SW 1271 (cell line): ENCODE data around the gene AIPL1.
"Not testable (repeated sequence)": the region's sequence is repeated elsewhere in the genome, so short reads cannot be mapped to it uniquely, and the experiment has no call there.

Source experiments
- DNase-seq, 2 experiments: peaks; one replicate each; lab custom pipeline; 2025; lab: John Stamatoyannopoulos, UW

Gene AIPL1

DNA sequence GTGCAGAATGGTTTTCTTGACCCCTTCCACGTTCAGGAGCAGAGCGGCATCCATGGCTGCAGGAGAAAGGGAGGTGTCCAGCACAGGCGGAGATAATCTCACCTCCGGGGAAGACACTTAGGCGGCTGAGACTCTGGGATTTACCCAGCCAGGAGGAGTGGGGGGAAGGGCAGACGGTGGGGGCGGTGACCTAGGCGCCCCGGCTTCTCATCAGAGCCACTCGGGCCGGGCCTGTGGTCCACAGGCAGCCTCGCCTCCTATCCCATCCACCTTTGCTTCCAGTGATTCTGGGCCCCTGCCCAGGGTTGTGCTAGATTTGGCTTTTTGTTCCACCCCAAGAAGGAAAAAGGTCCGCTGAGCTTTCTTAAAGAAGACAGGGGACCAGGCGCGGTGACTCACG lies at the start of gene AIPL1:
TSS of gene AIPL1 (minus strand) at position 71 of the 400 bp plus-strand sequence. CDS start at position 54, 17 bp downstream.
- no peak for DNase-seq

- DNase-seq = no peak
These were observed 48.6 kb upstream of the AIPL1 start for GRCh38 chr17:6483507-6483906.

GRCh38 chr17:6482796-6483195 lies 47.9 kb upstream of the AIPL1 start:
- DNase-seq = not testable (repeated sequence)

DNA sequence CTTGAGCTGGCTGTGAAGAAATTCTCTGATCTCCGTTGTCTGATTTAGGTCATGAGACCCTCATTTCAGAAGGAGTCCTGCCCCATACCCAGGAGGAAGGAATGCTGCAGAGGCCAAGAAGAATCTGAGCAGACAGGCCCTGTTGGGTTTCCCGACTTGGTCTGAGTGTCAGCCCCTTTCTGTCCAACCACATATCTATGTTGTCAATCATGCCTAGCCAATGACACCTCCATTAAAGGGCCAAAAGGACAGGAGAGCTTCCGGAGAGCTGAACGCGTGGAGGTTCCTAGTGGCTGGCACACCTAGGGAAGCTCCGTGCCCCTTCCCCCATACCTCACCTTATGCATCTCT lies 47.2 kb upstream of the AIPL1 start:
- no peak for DNase-seq

GRCh38 chr17:6480303-6480675 lies 45.4 kb upstream of the AIPL1 start:
- DNase-seq = no peak

- DNase-seq = no peak
These were observed 44.8 kb upstream of the AIPL1 start for GRCh38 chr17:6479622-6480302.

- DNase-seq = no peak
These were observed 43.6 kb upstream of the AIPL1 start for GRCh38 chr17:6478486-6478885.

DNA sequence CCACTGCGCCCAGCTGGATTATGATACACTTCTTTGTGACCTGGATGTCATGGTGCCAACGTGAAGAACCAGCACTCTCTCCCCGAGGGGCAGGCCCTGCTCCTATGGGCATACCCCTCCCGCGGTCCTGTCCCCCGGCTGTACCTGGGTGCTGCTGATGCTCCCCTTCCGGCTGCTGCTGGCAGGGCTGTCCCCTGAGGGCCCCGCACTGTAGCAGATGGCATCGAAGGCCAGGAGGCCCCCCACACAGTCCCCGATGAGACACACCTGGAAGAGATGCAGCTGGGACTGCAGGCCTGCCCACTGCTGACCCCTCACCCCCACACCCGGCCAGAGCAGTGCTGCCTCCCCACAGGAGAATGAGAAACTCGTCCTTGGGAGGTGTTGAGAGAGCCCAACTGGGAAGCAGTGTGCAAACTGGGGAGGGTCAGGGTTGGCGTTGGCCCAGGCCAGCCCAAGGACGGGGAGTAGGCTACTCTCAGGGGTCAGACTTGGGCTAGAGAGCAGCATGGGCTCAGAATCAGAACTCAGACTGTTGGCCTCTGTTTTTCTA lies 43.0 kb upstream of the AIPL1 start:
- no peak for DNase-seq

- no peak for DNase-seq
These were observed 41.9 kb upstream of the AIPL1 start for GRCh38 chr17:6476810-6477179.

GRCh38 chr17:6476076-6476809 lies 41.3 kb upstream of the AIPL1 start:
- DNase-seq = no peak

DNA sequence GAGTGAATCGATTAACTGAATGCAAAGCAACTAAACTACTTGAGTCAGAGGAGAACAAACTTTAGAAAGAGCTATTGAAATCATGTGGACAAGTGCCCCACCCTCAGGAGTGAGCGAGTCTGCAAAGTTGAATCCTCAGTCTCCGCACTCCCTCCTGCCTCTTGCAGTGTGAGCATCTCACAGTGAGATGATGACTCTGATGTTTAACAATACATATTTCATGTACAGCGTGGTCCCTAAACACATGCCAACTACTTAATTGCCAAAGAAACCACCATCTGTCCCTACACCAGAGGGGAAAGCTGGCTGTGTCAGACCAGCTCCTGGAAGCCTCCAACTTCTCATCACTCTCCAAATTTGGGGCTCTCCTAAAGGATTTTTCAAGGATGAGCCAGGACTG lies 40.5 kb upstream of the AIPL1 start:
- no peak for DNase-seq

DNA sequence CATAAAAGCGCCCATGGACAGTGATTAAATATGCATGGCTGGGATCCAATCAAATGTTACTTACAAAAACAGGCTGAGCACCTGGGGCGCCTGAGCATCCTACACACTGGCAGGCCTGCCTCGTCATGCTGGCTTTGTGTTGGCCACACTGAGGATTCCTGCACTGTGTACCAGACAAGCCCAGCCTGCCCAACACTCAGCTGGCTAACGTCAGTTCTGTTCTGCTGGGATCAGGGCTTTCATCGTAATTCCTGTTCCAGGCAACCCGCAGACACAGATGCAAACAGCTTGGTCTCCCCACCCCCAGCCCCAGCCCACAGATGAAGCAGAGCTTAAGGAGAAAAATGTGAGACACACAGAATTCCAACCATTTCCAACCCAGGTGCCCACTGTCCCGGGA lies 40.0 kb upstream of the AIPL1 start:
- no peak for DNase-seq

DNA sequence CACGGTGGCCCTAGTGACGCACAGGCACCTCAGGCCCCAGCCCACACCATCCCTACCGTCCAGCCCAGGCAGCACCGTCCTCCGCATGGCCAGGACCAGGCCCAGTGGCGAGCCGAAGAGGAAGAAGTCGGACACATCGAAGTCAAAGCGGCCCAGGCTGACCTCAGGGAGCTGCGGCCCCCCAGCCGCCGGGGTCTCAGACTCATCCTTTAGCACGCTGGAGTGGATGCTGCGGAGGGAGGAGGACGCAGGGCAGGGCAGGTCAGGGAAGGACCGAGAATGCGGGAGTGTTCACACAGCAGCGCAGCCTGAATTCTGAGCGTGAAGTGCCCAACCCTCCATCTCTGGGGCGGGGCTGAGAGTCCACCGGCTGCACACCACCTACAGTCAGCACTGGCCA lies 39.5 kb upstream of the AIPL1 start:
- DNase-seq = no peak

GRCh38 chr17:6473128-6473767 lies 38.3 kb upstream of the AIPL1 start:
- DNase-seq = peak in 1 of 2 experiments; percentile 61

DNA sequence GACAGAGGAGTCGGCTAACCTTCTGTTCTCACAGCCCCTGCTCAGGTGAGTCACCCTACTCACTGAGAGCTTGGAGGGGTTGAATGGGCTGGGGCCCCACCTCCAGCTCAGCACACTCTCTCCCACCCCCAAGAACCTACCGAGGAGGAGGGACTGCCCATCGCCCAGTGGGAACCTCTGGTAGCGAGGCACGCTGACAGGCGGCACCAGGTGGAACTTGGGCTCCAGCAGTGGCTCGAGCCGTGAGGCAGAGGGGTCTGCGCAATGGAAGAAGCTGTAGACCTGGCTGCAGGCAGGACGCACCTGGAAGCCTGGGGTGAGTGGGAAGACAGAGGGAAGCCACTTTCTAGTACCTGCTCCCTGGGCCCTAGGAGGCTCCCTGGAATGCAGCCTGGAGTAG lies 37.6 kb upstream of the AIPL1 start:
- no peak for DNase-seq

GRCh38 chr17:6471531-6472465 lies 36.9 kb upstream of the AIPL1 start:
- DNase-seq = peak in 1 of 2 experiments; percentile 46

- DNase-seq = peak in 1 of 2 experiments; percentile 24
These were observed 36.0 kb upstream of the AIPL1 start for GRCh38 chr17:6470751-6471521.

DNA sequence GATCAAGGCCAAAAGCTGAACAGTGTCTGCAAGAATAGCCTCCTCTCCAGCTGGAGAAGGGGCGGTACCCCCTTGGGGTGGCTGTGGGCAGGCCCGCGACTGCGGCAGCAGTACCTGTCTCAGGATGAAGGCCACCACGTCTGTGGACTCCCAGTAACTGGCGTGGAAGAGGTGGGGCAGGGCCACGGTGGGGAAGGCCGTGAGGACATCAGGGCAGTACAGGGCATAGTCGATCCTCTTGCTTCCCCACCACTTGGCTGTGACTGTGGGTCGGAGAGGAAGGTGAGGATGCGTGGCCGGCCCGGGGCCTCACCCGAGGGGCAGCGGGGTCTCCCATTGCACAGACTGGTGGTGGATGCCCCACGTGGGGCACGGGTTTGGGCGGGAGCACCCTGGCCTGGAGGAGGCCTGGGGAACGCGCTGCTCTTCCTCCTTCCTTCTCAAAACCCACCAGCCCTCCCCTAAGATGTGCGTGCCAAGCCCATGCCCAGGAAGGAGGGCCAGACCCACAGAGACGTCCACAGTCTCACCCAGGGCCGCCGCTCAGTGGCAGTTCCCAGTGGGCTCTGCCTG lies 35.3 kb upstream of the AIPL1 start:
- no peak for DNase-seq

GRCh38 chr17:6468051-6468790 lies 33.3 kb upstream of the AIPL1 start:
- no peak for DNase-seq

- DNase-seq = no peak
These were observed 32.6 kb upstream of the AIPL1 start for GRCh38 chr17:6467567-6467966.
